WERI-Rb-1 (cell line): ENCODE data around the gene SYNRG.
A peak's percentile ranks its signal among the peaks of the same experiment; 100 is the strongest.
"Not testable (repeated sequence)": the region's sequence is repeated elsewhere in the genome, so short reads cannot be mapped to it uniquely, and the experiment has no call there.

Experiments
- DNase-seq: peaks from one replicate; pipeline ENCODE4 v3.0.0-alpha.2; 2020
- H3K27ac ChIP-seq: fragments of 250-450 bp; sonication (Bioruptor Pico); 2 replicates; pipeline ENCODE4 v1.5.1; 2020; ENCODE audit warnings: mild to moderate bottlenecking, moderate library complexity
- H3K27me3 ChIP-seq: fragments of 250-450 bp; sonication (Bioruptor Pico); 2 replicates; pipeline ENCODE4 v1.5.1; 2021; ENCODE audit warnings: mild to moderate bottlenecking, low read depth, moderate library complexity; ENCODE audit not compliant: insufficient read depth, severe bottlenecking
- H3K36me3 ChIP-seq: fragments of 250-450 bp; sonication (Bioruptor Pico); 2 replicates; pipeline ENCODE4 v1.5.1; 2020; ENCODE audit warnings: mild to moderate bottlenecking, moderate library complexity
- H3K4me3 ChIP-seq: 2 replicates; pipeline ENCODE4 v1.5.1; 2011; ENCODE audit warnings: low read depth, mild to moderate bottlenecking, control low read depth, low read length
- H3K9me3 ChIP-seq: fragments of 250-450 bp; sonication (Bioruptor Pico); 2 replicates; pipeline ENCODE4 v1.5.1; 2021; ENCODE audit warnings: mild to moderate bottlenecking, moderate library complexity; ENCODE audit not compliant: severe bottlenecking
- TF ChIP-seq, protein P1 (sequence below): IDR thresholded peaks from 2 replicates; pipeline ENCODE4 v1.5.1; 2011; ENCODE audit warnings: low read depth, mild to moderate bottlenecking, control low read depth, inconsistent platforms, low read length

SYNRG gene

DNA sequence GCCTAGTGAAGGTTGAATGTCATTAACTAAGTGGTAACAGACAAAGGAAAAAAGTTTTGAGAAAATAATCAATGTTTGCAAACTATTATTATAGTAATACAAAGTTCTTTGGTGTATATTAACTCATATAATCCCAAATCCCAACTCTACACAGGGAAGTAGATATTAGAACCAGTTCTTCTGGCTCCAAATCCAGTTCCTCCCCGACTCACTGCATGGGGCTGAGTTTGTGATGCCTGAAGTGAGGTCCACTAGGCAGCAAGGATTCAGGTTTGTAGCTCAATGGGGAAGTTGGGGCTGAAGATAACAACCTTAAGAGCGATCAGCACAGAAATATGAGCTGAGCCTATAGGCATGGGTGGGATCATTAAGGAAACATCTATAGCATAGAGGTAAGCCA, 5.6 kb upstream of the SYNRG start:
- no peaks in the 10 kb centered on the region for H3K27me3 ChIP-seq
- DNase-seq: no peak
- no peaks in the 10 kb centered on the region for H3K9me3 ChIP-seq
- H3K36me3 ChIP-seq: peaks cover 63% of the 10 kb centered on the region
- H3K27ac ChIP-seq: no peak overlapping the region
- no peak overlapping the region for H3K4me3 ChIP-seq
- TF ChIP-seq, protein P1, sequence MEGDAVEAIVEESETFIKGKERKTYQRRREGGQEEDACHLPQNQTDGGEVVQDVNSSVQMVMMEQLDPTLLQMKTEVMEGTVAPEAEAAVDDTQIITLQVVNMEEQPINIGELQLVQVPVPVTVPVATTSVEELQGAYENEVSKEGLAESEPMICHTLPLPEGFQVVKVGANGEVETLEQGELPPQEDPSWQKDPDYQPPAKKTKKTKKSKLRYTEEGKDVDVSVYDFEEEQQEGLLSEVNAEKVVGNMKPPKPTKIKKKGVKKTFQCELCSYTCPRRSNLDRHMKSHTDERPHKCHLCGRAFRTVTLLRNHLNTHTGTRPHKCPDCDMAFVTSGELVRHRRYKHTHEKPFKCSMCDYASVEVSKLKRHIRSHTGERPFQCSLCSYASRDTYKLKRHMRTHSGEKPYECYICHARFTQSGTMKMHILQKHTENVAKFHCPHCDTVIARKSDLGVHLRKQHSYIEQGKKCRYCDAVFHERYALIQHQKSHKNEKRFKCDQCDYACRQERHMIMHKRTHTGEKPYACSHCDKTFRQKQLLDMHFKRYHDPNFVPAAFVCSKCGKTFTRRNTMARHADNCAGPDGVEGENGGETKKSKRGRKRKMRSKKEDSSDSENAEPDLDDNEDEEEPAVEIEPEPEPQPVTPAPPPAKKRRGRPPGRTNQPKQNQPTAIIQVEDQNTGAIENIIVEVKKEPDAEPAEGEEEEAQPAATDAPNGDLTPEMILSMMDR: no peak

DNA sequence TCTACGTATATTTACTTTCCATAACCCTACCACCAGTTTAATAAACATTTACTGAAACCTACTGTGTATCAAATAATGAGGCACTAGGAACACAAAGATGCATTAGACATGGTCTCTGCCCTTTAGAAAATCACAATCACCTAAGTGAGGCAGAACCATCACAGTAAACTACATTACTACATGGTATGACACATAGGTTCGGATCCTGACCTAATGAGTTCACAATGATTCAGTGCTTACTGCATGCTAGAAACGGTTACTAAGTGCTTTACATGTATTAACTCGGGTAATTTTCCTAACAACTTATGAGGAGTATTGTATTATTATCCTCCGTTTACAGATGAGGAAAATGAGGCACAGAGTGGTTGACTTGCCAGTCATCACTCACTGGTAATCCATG, 5.2 kb upstream of the SYNRG start:
- no peak for DNase-seq

DNA sequence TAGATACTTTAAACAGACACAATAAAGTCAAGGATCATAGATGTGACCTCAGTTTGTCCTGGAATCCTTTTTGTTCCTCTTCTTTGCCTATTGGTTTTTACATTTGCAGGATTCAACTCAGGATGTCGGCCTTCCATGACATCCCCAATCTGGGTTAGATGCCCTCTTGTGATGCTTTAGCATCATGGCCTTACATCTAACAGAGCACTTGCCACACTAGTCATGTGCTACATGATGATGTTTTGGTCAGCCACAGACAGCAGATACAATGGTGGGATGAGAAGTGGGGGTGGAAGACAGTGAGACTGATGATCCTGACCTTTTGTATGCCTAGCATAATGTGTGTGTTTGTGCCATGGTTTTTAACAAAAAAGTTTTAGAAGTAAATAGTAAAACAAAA, 1.8 kb upstream of the SYNRG start:
- H3K4me3 ChIP-seq: no peak overlapping the region
- TF ChIP-seq, protein P1: no peak
- no peak for DNase-seq
- no peak overlapping the region; the same call in 1 of the 2 replicates for H3K27ac ChIP-seq
- H3K36me3 ChIP-seq: peaks cover 31% of the 10 kb centered on the region
- H3K27me3 ChIP-seq: no peaks in the 10 kb centered on the region
- H3K9me3 ChIP-seq: no peaks in the 10 kb centered on the region

More for the DNA sequence above, 5.2 kb upstream of the SYNRG start:
- TF ChIP-seq, protein P1: no peak
- Histone ChIP-seq H3K4me3 (no peak overlapping the region), H3K9me3 (no peaks in the 10 kb centered on the region), H3K36me3 (peaks cover 58% of the 10 kb centered on the region), H3K27me3 (no peaks in the 10 kb centered on the region), H3K27ac (no peak overlapping the region)

GRCh38 chr17:37610041-37610420, 813 bp upstream of the SYNRG start:
- Histone ChIP-seq H3K4me3 (peak overlapping the region; percentile 62), H3K27ac (peak overlapping the region; percentile 96), H3K36me3 (peaks cover 27% of the 10 kb centered on the region)
- not testable (repeated sequence) for H3K9me3 ChIP-seq, DNase-seq, H3K27me3 ChIP-seq

- H3K36me3 ChIP-seq: peaks cover 23% of the 10 kb centered on the region
- DNase-seq: peak; percentile 58
- no peaks in the 10 kb centered on the region for H3K27me3 ChIP-seq
- TF ChIP-seq, protein P1: no peak
- H3K27ac ChIP-seq: peak overlapping the region; percentile 96
- peak overlapping the region; percentile 62 for H3K4me3 ChIP-seq
- H3K9me3 ChIP-seq: peaks cover 2% of the 10 kb centered on the region
Observed at GRCh38 chr17:37608351-37609169, 658 bp downstream of the SYNRG start.

- H3K27me3 ChIP-seq: no peaks in the 10 kb centered on the region
- no peak overlapping the region for H3K27ac ChIP-seq
- peaks cover 20% of the 10 kb centered on the region for H3K36me3 ChIP-seq
- peaks cover 2% of the 10 kb centered on the region for H3K9me3 ChIP-seq
- H3K4me3 ChIP-seq: peak overlapping the region; percentile 62
- no peak for DNase-seq
- TF ChIP-seq, protein P1: no peak
Observed at GRCh38 chr17:37607637-37608331, 1.4 kb downstream of the SYNRG start.
